Stimulated activated CD8-positive, alpha-beta memory T cell treated with anti-CD3 and anti-CD28 coated beads, Interleukin-4, amount 100 ng/mL, for 24 hours (primary cell): ENCODE data around the gene SAFB2.
"Not testable (repeated sequence)": the region's sequence is repeated elsewhere in the genome, so short reads cannot be mapped to it uniquely, and the experiment has no call there.

Experiments
- DNase-seq: peaks from one replicate; pipeline ENCODE4 v3.0.0-alpha.2; 2020; ENCODE audit warnings: low read depth

The SAFB2 gene

GRCh38 chr19:5632657-5633056 is 10.1 kb upstream of the SAFB2 start:
- no peak for DNase-seq

- no peak for DNase-seq
Observed at GRCh38 chr19:5632241-5632612, 9.7 kb upstream of the SAFB2 start.

GRCh38 chr19:5631567-5632240 is 9.1 kb upstream of the SAFB2 start:
- no peak for DNase-seq

GRCh38 chr19:5628919-5629481 is 6.4 kb upstream of the SAFB2 start:
- DNase-seq = no peak

DNA sequence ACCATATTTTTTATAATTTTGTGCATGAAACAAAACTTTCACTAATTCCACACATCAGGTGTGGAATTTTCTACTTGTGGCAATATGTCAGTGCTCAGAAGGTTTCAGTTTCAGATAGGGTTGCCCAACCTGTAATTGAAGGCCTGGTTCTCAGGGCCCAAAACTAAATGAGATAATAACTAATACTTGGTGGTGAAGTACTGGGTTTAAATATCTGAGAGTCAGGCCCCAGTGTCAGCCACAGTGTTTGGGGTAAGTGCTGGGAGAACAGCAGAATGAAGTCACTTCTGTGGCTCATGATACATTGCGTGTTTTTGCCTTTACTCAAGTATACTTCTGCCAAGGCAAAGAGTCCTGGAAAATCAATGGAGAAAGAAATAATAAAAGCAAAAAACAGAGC is 5.9 kb upstream of the SAFB2 start:
- no peak for DNase-seq

DNA sequence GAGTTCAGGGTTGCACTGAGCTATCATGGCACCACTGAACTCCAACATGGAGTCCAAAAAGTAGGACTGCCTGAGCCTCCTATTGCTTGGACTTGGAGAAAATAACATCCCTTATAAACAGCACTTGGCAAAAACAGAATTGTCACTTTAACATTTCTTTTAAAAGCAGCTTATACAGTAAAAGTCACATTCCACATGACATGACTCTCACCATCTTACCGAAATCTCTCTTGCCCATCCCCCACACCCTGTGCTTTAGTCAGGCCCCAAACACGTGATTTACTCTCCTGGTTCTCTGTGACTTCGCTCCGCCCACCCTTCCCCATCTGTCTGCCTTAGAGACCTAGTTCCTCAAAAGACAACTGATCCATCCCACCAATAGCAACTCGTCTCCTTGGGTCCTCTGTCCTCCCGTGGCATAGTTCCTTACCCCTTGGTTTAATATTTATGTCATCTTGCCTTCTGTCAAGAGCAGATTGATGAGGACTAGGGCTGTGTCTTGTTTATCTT is 4.9 kb upstream of the SAFB2 start:
- no peak for DNase-seq

GRCh38 chr19:5625641-5626040 is 3.1 kb upstream of the SAFB2 start:
- no peak for DNase-seq

GRCh38 chr19:5624741-5625278 is 2.2 kb upstream of the SAFB2 start:
- no peak for DNase-seq

DNA sequence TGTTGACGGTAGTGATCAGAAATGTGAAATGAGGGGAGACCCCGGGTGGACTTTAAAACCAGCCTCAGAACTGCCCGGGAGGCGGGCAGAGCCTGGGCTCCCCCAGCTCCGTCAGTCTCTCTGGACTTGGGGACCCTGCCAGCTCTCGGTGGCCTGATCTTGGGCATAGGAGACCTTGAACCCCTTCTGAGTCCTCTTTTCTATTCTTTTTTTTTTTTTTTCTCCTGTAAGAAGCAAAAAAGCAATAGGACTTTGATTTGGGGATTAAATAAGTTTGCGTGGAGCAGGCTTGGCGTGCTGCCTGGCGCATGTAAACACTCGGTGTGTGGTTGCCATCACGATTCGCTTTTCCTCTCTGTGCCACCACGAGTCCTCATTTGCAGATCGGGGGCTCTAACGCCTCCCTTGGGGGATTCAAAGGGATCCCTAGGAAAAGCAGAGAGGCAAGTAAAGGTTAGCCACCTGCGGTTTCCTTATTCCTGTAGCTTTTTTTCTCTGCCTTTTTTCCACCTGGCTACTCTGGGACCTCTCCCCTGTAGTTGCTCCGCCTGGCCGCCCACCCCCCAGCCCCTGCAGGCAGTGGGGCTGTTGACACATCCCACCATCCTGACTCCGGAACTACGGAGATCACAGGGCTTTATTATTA is 1.6 kb upstream of the SAFB2 start:
- DNase-seq = no peak

DNA sequence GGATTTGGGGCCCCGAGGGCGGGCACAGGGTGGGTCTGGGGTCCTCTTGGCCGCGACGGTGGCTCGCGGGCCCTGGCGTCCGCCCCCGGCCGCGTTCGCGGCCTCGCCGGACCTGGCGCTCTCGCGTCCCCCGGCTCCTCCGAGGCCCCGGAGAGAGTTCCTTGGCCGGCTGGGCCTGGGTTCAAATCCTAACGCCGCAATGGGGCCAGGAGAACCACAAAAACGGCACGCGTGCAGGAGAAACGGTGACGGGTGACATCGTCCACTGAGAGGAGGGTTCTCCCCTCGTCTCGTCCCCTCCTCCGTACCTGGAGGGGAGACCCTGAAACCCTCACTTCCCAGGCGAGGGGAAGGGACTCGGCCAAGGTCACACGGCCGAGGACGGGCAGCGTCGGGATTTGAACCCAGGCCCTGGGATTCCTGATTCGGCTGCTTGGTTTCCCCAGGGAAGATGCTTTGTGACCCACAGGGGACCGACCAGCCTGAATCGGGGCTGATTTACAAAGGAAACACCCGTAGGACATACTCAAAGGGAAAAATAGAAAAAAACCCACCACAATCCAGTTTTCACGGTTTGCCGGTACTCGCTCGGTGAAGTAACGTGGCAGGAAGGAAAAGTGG is 931 bp upstream of the SAFB2 start:
- no peak for DNase-seq

GRCh38 chr19:5621945-5622464 is 571 bp downstream of the SAFB2 start:
- no peak for DNase-seq

DNA sequence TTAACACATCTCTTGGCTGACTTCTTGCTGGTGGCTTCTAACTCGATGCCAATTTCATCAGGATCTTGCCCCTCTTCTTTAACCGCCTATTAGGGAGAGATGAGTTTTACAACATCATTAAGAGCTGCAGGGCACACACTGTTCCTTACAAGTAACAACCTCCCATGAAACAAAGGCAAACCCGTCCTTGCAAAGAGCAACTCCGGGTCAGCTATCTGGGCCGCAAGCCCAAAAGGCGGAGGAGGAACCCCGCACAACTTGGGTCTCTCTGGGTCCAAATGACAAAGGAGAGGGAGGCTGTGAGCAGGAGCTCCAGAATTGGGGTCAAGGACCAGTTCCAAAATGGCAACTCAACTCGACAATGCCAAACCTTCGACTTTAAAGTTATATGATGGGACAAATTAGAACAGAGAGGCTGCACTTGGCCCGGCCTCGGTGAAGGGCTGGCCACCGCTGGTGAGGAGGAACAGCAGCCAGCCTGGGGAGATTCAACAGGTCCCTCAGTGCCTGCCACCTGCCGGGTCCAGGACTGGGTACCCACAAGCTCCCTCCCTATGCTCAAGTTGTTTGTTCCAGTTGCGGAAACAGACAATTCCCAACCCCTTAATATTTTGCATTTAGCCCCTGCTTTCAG is 1.1 kb downstream of the SAFB2 start:
- DNase-seq = no peak

DNA sequence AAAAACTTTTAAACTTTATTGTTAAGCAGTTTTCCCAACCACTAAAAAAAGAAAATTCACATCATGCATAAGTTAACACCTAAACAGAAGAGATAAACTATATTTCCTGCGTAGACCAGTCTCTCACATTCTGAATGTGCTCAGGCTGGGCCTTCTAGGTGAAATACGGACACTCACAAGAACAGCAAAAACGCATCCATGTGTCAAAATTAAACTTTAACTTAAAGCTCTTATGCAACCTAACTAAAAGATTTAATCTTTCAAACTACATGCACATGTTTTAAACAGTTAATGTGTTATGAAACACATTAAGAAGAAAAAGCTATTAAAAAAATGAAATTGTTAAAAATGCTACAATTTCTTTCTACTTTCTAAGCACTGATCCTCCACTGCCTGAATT is 2.6 kb downstream of the SAFB2 start:
- no peak for DNase-seq

DNA sequence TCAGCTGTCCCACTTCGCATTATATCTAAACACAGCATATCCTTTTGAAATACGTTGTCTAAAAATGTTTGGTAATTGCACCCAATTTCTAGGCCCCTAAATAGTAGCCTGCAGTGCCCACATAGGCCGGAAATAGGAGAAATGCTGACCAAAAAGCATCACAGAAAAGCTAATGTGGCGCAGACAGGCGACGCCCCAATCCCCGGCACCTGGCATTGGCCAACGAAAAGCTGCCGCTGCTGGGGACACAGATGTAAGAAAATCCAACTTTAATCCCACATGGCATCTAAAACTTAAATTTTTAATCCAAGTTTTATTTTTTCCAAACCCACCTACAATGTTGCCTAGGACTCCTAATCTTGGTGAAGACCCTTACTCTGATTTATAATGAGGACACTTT is 4.0 kb downstream of the SAFB2 start:
- DNase-seq = no peak

GRCh38 chr19:5617080-5617479 is 5.5 kb downstream of the SAFB2 start:
- DNase-seq = no peak

DNA sequence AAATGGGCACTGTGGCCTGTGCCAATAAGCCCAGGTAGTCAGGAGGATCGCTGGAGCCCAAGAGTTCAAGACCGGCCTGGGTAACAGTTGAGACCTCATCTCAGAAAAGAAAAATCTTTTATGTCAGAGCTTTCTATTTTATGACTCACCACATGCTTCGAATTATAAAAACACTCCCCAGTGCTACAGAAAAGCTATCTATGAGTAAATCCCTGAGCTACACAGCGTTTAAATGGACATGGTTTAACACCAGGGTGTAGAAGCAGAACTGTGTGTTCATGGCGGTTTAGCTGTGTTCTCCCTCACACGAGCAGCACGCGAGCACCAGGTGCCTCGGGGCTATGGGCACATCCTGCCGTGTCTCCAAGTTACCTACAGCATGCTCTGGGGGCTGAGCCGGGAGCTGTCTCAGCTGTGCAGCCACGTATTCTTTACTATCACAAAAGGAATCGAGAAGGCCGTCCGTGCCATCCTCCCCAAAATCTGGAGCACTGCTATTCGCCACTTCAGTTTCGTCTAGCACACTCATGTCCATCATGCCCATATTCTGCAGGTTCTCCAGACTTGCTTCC is 6.7 kb downstream of the SAFB2 start:
- DNase-seq = no peak

GRCh38 chr19:5612891-5613865 is 9.4 kb downstream of the SAFB2 start:
- no peak for DNase-seq

DNA sequence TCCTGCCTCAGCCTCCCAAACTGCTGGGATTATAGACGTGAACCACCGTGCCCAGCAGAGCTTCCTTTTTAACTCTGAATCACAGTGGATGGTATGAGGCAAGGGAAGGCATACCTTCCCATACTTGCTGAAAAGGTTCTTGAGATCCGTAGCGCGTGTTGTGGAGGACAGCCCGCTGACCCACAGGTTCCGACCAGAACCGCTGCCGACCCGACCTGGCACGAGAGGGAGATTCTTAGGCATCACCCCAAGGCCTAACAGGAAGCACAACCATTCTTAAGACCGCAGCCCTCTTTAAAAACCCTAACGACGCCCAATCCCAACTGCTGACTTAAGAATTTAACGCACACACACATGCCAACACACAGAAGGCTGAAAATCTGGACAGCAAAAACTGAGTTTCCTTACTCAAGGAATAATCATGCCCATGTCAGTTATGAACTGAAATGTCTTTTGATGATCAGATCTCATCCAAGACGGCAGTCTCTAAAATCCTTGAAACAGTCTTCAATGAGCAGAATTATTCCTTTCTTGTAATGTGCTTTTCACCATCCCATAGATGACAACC is 12.6 kb downstream of the SAFB2 start:
- no peak for DNase-seq

GRCh38 chr19:5608766-5609165 is 13.8 kb downstream of the SAFB2 start:
- not testable (repeated sequence) for DNase-seq

- DNase-seq = no peak
Observed at GRCh38 chr19:5608291-5608690, 14.3 kb downstream of the SAFB2 start.
